ENCODE results near the gene TMTC2.

TMTC2 gene

DNA sequence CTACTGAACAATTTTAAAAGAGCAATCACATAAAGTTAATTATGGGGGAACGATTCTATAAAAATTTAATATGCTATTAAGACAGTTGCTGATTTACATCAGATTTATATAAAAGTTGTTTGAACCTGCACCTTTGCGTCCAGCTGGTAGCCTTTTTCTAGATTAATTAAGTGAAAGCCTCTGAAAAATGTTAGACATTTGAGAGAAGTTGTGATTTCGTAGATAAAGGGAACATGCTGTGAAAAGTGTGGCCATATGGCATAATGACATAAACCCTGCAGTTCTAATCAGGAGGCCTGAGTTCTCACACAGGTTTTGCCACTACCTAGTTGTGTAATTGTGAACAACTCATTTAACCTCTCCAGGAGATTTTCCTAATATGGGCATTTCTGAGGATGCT is 187.2 kb downstream of the TMTC2 start (continued):
- no peak for TF ChIP-seq OVOL3 (tag by site-specific recombination; IDR thresholded peaks at IDR 0.05)
- TF ChIP-seq, protein P1, sequence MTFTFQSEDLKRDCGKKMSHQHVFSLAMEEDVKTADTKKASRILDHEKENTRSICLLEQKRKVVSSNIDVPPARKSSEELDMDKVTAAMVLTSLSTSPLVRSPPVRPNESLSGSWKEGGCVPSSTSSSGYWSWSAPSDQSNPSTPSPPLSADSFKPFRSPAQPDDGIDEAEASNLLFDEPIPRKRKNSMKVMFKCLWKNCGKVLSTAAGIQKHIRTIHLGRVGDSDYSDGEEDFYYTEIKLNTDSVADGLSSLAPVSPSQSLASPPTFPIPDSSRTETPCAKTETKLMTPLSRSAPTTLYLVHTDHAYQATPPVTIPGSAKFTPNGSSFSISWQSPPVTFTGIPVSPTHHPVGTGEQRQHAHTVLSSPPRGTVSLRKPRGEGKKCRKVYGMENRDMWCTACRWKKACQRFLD (tag by site-specific recombination; IDR thresholded peaks at IDR 0.05): no peak
- TF ChIP-seq ZNF184 (tag by site-specific recombination; IDR thresholded peaks at IDR 0.05): no peak
- TF ChIP-seq, protein P2, sequence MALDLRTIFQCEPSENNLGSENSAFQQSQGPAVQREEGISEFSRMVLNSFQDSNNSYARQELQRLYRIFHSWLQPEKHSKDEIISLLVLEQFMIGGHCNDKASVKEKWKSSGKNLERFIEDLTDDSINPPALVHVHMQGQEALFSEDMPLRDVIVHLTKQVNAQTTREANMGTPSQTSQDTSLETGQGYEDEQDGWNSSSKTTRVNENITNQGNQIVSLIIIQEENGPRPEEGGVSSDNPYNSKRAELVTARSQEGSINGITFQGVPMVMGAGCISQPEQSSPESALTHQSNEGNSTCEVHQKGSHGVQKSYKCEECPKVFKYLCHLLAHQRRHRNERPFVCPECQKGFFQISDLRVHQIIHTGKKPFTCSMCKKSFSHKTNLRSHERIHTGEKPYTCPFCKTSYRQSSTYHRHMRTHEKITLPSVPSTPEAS (tag by site-specific recombination; IDR thresholded peaks at IDR 0.05): no peak
- TF ChIP-seq ZSCAN18 (tag by site-specific recombination; IDR thresholded peaks at IDR 0.05): no peak
- TF ChIP-seq ZBTB20 (tag by site-specific recombination; IDR thresholded peaks at IDR 0.05): no peak
- no peak for TF ChIP-seq PRDM2 (tag by site-specific recombination; IDR thresholded peaks at IDR 0.05; ENCODE audit: borderline replicate concordance)

- ChIA-PET POLR2A (interaction anchor here (1.1 kb wide), 1 partner anchor 9 kb away, joined by 4 read pairs; no protein-coding TSS in a partner anchor), CTCF (interaction anchor here (0.5 kb wide), 1 partner anchor 119 kb away, joined by 3 read pairs; no protein-coding TSS in a partner anchor)
- H3K4me1 ChIP-seq (ENCODE audit: control insufficient read depth, insufficient read depth, low read length): peaks cover 35% of the 10 kb centered on the region
- no peak overlapping the region for H3K27ac ChIP-seq (ENCODE audit: extremely low read depth, low read depth, low read length)
- no peaks in the 10 kb centered on the region for H3K9me3 ChIP-seq (ENCODE audit: control insufficient read depth, insufficient read depth, low read depth, low read length)
- H3K36me3 ChIP-seq (ENCODE audit: control insufficient read depth in 2 of 2, insufficient read depth in 1 of 2, low read length in 2 of 2): no peaks in the 10 kb centered on the region
- H3K4me3 ChIP-seq (ENCODE audit: low read depth, low read length): no peak overlapping the region
- TF ChIP-seq ZNF621 (tag by site-specific recombination; IDR thresholded peaks at IDR 0.05) (no peak), ZEB2 (tag by site-specific recombination; IDR thresholded peaks at IDR 0.05) (0 out of 2 replicates have a peak, but pooled peaks have one; percentile 19), BCL6B (tag by site-specific recombination; IDR thresholded peaks at IDR 0.05) (peak; percentile 70), PRDM4 (tag by site-specific recombination; IDR thresholded peaks at IDR 0.05) (no peak), PRDM6 (tag by site-specific recombination; IDR thresholded peaks at IDR 0.05) (peak; percentile 52)
Measured at GRCh38 chr12:82874945-82875344, 188.2 kb downstream of the TMTC2 start.
